Rectal smooth muscle tissue (tissue), 1 donor: ENCODE data around the gene TBC1D3B.
"Not testable (repeated sequence)": the region's sequence is repeated elsewhere in the genome, so short reads cannot be mapped to it uniquely, and the experiment has no call there.

ENCODE experiments used
- H3K27ac ChIP-seq: one replicate; pipeline ENCODE4 v1.7.0; 2013; ENCODE audit warnings: low read depth, low read length, inconsistent platforms
- H3K27me3 ChIP-seq: one replicate; pipeline ENCODE4 v1.7.0; 2013; ENCODE audit warnings: low read length; ENCODE audit not compliant: control insufficient read depth, insufficient read depth
- H3K36me3 ChIP-seq: one replicate; pipeline ENCODE4 v1.7.0; 2013; ENCODE audit warnings: low read length; ENCODE audit not compliant: control insufficient read depth, insufficient read depth
- H3K4me1 ChIP-seq: one replicate; pipeline ENCODE4 v1.7.0; 2013; ENCODE audit warnings: low read length; ENCODE audit not compliant: control insufficient read depth, insufficient read depth
- H3K4me3 ChIP-seq: one replicate; pipeline ENCODE4 v1.7.0; 2013; ENCODE audit warnings: low read length
- H3K9ac ChIP-seq: one replicate; pipeline ENCODE4 v1.7.0; 2013; ENCODE audit warnings: low read length

The TBC1D3B gene

DNA sequence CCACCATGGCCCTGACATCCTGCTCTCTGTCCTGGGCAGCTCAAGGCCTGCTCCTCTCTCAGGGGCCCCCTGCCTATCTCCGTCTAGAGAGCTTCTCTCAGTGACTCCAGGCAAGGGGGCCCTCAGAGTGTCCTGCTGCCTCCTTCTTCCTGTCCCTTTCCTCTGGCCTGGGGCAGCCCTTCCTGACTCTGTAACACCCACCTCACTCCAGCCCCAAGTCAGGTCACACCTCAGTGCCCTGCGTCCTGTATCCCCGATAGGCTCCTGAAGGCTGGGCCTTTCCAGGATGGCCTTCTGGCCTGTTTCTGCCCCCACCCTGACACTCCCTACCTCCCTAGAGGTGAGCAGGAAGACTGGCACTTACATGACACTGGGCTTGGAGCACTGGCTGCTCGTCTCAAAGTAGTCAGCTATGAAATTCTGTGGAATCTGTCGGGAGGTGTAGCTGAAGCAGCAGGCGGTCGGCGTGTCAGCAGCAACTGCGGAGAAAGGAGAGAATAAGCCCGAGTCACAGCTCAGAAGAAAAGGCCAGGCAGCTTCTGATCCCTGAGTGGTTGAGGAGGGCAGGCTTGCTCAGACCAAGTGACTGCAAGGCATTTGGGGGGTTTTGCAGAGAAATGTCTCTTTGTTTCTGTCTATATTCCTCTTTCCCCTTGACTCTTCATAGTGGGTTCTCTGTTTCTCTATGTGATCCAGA is 19.1 kb upstream of the TBC1D3B start:
- H3K27me3 ChIP-seq, result no peaks in the 10 kb centered on the region
- H3K4me1 ChIP-seq, result no peaks in the 10 kb centered on the region
- H3K4me3 ChIP-seq, result no peak overlapping the region
- H3K9ac ChIP-seq, result no peak overlapping the region
- H3K36me3 ChIP-seq, result no peaks in the 10 kb centered on the region
- H3K27ac ChIP-seq, result no peak overlapping the region

DNA sequence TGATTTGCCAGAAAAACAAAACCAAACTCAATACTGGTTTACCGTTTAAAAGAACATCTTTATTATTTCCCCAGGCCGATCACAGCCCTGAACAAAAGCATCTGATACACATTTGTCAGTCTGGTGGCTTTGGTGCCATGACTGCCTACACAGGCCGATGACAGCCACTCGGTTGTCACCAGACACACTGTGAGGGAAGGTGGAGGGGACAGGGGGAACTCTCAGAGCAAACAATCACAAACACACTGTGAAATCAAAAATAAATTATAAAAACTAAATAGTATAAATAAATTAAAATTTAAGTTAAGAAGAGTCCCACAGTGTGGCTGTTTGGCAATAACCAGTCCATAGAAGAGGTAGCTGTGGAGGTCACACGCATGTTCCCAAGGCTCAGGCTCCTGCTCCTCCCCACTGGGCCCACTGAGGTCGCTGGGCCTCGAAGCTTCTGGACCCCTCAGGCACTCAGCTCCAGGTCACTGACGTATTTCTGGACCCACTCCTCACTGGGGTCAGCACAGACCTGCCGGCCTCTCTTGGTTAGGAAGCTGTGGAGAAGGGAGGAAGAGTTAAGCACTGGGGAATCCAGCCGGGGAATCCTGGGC is 18.5 kb upstream of the TBC1D3B start:
- not testable (repeated sequence) for H3K9ac ChIP-seq, H3K4me1 ChIP-seq, H3K36me3 ChIP-seq, H3K27me3 ChIP-seq, H3K27ac ChIP-seq, H3K4me3 ChIP-seq

DNA sequence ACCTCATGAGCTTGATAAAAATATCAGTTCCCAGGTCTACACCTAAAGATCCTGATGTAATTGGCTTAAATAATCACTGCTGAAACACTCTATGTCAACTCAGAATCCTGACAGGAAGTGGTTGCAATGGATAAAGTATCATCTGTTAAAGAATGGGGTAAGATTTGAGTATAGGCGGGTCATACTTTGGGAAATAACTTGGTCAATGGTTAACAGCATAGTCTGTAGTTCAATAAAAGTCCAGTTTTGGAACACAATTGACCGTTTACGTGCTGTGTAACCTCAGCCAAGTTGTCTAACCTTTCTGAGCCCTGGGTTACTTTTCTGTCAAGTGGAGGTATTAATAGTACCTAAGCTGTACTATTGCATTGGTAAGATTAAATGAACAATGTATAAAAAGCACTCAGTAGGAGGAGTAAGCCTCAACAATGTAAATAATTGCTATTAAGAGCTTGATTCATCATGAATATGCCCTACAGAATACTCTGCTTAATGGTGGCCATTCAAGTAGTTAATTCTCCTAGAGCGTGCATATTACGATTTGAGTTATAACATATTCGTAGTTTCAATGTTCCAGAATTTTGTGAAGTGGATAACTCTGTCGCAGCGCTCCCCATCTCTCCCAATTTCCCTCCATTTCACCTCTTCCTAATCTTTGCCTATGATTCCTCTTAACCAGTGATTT is 17.9 kb upstream of the TBC1D3B start:
- not testable (repeated sequence) for H3K27ac ChIP-seq, H3K4me3 ChIP-seq, H3K9ac ChIP-seq, H3K27me3 ChIP-seq, H3K4me1 ChIP-seq, H3K36me3 ChIP-seq

DNA sequence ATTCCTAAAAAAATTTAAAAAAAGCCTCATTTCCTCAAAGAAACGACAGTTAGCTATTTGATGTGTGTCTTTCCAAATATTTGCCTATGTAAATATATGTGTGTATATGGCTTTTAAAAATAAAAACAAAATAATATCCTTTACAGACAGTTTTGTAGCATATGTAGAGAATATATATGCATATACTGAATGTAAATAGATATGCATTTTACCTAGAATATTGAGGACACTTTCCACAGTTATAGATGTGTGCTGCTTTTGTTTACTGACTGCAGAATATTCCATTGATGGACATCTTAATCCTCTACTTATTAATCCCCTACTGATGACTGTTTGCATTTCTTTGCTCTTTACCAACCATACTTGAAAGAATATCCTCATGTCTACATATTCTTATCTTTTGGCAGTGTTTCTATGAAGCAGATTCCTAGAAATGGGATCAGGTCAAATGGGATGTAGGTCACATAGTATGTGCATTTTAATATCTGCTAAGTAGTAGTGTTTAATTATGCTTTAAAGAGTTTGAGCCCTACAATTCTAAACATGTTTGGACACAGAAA is 16.9 kb upstream of the TBC1D3B start:
- no peak overlapping the region for H3K9ac ChIP-seq
- H3K36me3 ChIP-seq, result no peaks in the 10 kb centered on the region
- H3K27ac ChIP-seq, result no peak overlapping the region

DNA sequence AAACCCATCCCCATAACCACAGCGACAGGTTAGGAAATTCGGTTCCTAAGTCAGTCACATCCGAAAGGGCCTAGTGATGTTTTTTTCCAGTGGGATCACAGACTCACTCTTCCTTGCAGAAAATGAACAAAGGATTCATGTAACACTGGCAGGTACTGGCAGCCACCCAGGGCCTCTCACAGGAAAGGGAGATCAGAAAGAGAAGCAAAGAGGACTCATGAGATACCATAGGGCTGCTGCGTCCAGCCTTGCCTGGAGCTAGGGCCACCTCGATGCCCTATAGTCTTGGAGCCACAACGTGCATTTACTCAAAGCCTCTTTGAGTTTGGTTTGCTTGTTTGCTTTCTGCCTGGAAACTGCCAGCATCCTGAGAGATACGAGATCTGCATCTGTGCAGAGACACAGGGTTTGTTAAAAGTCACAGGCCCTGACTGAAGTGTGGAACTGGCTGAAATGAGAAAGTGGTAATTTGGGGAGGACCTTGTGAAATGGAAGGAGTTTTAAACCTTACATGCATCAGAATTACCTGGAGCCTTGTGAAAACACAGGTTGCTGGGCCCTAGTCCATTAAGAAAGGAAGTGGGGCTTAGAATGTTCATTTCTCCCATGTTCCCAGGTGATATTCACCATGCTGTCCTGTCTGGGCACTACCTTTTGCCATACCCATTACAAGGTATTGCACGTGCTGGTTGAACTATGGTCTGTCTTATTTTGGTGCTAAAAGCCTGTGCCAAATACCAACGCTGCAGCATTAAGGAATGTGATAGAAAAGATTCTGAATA is 14.3 kb upstream of the TBC1D3B start:
- not testable (repeated sequence) for H3K9ac ChIP-seq

More for the DNA sequence above, 16.9 kb upstream of the TBC1D3B start:
- Histone ChIP-seq H3K27me3 (no peaks in the 10 kb centered on the region), H3K4me3 (no peak overlapping the region), H3K4me1 (no peaks in the 10 kb centered on the region)

DNA sequence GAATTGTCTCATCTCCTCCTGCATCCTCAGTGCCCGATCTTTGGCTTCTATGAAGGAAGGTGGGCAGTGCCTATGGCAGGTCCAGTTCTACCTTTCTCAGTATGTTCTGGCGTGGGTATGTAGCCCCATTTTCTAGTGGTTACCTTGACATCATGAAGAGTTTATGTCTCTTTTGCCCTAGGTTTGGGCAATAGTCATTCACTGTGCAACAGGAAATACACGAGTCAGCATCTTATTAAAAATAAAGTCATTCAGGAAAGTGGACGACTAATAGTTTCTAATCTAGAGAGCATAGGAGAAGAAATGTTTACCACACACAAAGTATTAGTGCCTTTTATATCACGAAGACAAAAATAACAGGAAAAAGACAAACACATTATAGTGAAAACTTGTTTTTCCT is 13.6 kb upstream of the TBC1D3B start:
- not testable (repeated sequence) for H3K4me3 ChIP-seq, H3K4me1 ChIP-seq, H3K36me3 ChIP-seq, H3K27me3 ChIP-seq, H3K9ac ChIP-seq, H3K27ac ChIP-seq

More for the DNA sequence above, 14.3 kb upstream of the TBC1D3B start:
- H3K36me3 ChIP-seq, H3K27me3 ChIP-seq, H3K4me3 ChIP-seq, H3K4me1 ChIP-seq, H3K27ac ChIP-seq: not testable (repeated sequence)

DNA sequence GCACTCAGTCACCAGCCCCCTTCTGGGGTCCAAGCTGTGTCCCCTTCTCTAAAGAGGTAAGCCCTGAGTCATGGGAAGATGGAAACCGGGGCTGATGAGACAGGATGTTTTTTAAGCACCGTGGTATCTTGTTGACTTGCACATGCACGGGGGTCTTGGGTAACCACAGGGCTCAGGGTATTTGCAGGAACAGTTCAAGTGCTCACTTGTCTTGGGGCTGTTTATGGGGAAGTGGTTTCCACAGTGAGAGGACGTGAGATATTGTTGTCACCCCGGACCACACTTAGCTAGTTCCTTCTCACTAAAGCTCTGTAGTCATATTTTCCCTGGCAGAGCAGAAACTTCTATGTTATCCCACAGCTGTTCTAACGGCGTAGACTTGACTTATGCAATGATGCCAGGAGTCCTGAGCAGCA is 12.5 kb upstream of the TBC1D3B start:
- Histone ChIP-seq H3K4me1 (no peaks in the 10 kb centered on the region), H3K4me3 (no peak overlapping the region), H3K27me3 (no peaks in the 10 kb centered on the region)

DNA sequence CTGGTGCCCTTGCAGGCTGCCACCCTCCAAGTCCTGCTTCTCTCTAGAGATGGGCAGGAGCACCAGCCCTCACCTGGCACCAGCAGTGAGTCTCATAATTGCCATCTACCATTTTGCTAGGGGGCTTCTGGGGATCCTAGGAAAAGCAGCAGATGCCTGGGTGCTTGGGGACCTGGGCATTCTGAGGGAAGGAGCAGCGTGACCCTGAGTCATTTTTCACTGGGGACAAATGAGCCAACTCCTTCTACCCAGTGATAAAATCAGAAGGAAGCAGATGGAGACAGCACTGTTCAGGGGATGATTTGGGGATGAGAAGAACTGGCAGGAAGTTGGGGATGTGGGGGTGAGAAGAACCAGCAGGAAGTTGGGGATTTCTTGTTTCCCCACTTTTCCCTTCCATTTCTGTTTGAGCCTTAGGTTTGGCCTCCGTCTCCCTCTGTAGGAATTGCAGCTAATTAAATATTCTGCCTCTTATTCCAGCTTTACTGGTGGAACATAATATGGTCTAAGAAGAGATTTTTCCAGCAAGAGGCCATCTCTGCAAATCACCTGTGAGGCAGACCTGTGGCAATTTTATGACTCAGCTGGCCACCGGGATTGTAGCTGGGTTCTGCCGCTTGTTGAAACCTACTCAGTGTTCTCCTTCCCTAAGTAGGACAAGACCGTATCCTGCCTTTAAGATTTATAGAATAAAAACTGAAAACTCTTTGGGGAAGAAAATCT is 11.7 kb upstream of the TBC1D3B start:
- not testable (repeated sequence) for H3K9ac ChIP-seq, H3K27ac ChIP-seq, H3K4me1 ChIP-seq, H3K36me3 ChIP-seq, H3K4me3 ChIP-seq, H3K27me3 ChIP-seq

More for the DNA sequence above, 12.5 kb upstream of the TBC1D3B start:
- Histone ChIP-seq H3K9ac (no peak overlapping the region), H3K27ac (no peak overlapping the region), H3K36me3 (no peaks in the 10 kb centered on the region)

DNA sequence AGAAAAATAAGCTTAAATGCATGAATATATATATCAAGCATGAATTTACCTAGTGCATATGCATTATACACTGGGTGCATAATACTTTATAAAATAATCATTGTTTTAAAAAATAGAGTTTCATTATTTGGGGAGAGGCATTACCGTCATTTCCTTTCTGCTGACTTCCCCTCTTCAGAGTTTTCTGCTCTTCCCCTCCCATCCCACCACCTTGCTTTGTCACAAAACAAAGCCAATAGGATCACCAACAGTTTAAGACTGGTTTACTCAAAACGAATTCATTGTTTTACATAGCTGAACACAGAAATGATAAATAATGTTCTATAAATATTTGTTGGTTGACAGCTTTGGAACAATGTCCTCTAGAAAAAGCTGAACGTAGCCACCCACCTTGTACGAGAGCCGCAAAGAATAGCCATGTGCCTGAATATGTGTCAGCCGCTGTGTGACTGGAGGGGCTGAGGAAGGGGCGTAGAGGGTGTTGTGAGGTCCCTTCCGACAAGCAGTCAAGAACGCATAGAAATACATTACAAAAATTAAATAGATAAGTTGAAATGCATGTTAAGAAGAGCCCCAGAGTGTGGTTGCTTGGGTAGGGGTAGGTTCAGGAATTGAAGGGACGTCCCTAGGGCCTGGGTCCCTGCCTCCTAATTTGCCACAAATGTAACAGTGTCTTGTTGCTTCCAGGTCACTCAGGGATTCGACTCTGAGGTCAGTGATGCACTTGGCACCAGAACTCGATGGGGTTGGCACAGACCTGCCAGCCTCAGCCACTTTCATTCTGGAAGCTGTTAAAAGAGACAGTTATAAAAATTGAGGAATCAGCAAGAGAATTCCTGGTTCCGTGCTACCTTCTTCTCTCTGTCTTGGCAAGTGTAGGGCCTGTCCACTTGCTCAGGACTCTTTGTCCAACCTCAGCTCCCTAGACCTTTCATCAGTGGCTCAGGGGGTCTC is 10.7 kb upstream of the TBC1D3B start:
- H3K27me3 ChIP-seq, H3K4me1 ChIP-seq, H3K27ac ChIP-seq, H3K9ac ChIP-seq, H3K4me3 ChIP-seq, H3K36me3 ChIP-seq: not testable (repeated sequence)

DNA sequence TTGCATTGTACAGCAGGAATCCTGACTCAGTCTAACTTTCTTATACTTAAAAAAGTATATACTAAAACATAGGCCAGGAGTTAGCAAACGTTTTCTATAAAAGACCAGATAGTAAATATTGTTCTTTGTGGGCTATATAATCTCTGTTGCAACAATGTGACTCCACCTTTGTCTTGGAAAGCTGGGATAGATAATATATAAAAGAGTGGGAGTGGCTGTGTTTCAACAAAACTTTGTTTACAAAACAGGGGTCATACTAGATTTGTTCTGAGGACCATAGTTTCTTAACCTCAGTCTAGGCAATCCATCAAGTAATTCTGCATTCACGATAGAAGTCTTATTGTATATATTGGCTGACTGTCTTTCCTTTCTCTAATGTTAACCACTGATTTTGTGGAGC is 9.0 kb upstream of the TBC1D3B start:
- Histone ChIP-seq H3K9ac (no peak overlapping the region), H3K27ac (no peak overlapping the region), H3K4me3 (no peak overlapping the region), H3K4me1 (no peaks in the 10 kb centered on the region), H3K36me3 (no peaks in the 10 kb centered on the region), H3K27me3 (peaks cover 3% of the 10 kb centered on the region)
